Stimulated activated naive CD8-positive, alpha-beta T cell treated with anti-CD3 and anti-CD28 coated beads, Interleukin-15, amount 100 ng/mL, for 72 hours (primary cell): ENCODE measurements around the gene TBXAS1.

Source experiments
- ATAC-seq: fragments of 150-1000 bp; cut with Tn5 transposase; 2 replicates; pipeline ENCODE4 v1.10.0; 2021; ENCODE audit warnings: mild to moderate bottlenecking, moderate library complexity
- DNase-seq, 2 donors: peaks; one replicate each; pipeline ENCODE4 v3.0.0; 2021 to 2022
- H3K27ac Mint-ChIP-seq, 2 donors: one replicate each; pipeline ENCODE4 v1.8.0; 2022; ENCODE audit warnings: mild to moderate bottlenecking in 2 of 2, mixed read lengths in 2 of 2, moderate library complexity in 2 of 2
- H3K27me3 Mint-ChIP-seq: one replicate; pipeline ENCODE4 v1.8.0; 2022; ENCODE audit warnings: mixed read lengths
- H3K4me1 Mint-ChIP-seq: one replicate; pipeline ENCODE4 v1.8.0; 2022; ENCODE audit warnings: mild to moderate bottlenecking, mixed read lengths
- H3K4me3 Mint-ChIP-seq, 2 donors: one replicate each; pipeline ENCODE4 v1.8.0; 2022; ENCODE audit warnings: mild to moderate bottlenecking in 2 of 2, mixed read lengths in 2 of 2, moderate library complexity in 1 of 2
- H3K9me3 Mint-ChIP-seq, 2 donors: one replicate each; pipeline ENCODE4 v1.8.0; 2022; ENCODE audit warnings: mixed read lengths in 2 of 2

TBXAS1 gene

DNA sequence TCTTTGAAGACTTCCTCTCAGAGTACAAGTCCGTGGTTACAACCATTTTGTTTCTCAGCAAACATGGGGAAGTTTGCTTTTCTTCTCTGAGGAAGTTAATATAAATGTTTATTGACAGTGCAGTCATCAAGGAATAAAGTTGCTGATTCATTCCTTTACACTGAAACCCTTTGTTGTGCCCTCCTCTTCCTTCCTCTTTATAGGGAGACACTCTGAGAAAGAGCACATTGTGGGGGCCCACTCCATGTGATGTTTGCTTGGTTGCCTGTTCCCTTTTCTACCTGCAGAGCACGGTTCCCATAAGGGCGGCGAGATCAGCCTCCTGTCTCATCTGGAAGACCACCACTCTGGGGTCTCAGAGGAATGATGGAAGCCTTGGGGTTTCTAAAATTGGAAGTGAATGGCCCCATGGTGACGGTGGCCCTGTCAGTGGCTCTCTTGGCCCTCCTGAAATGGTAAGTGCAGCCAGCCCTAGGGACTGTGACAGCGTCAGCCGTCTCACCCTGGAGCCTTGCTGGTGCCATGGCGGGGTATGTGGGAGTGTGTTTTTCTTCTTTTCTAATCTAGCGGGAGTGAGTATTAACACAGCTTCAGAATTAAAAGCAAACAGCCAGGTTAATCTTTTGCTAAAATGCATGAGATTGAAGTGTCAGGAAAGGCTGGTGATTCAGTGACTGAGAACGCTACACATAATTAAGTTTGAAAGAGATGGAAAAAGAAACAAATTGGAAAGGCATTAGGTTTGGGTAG lies at the start of gene TBXAS1:
Gene TBXAS1 (plus strand): TSS at position 240 of the 750 bp plus-strand sequence. CDS start 127 bp downstream, at position 367.
- Mint-ChIP-seq H3K4me1 (peaks cover 20% of the 10 kb centered on the region), H3K9me3 (peaks cover 7 to 15% of the 10 kb centered on the region in 2 donors), H3K4me3 (peak within 1 kb of the TSS; percentile 30 to 61), H3K27me3 (peaks cover 19% of the 10 kb centered on the region), H3K27ac (peak within 1 kb of the TSS; percentile 0 to 71)
- peak; percentile 37 for ATAC-seq
- DNase-seq: no peak

DNA sequence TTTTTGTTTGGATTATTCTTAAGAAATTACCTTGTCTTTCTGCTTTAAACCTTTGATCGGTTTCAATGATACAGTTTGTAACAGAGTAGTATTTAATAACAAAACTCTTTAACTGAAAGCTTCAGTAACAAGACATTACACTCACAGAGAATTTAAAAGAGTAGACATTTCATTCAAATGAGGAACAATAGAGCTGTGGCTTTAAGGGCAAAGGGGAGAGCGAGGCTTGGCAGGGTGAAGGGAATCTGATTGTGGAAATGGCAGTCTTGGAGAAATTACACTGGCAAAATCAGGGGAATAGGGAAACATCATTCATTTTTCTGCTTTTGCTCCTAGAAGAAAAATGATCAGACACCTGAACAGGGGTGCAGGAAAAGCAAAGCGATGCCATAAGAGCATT lies 46.1 kb upstream of the TBXAS1 start:
- peaks cover 22% of the 10 kb centered on the region for H3K27me3 Mint-ChIP-seq
- H3K9me3 Mint-ChIP-seq: no peaks in the 10 kb centered on the region
- no peak overlapping the region for H3K27ac Mint-ChIP-seq
- H3K4me1 Mint-ChIP-seq: peaks cover 14% of the 10 kb centered on the region
- no peak for ATAC-seq
- H3K4me3 Mint-ChIP-seq: no peak overlapping the region
- DNase-seq: no peak

DNA sequence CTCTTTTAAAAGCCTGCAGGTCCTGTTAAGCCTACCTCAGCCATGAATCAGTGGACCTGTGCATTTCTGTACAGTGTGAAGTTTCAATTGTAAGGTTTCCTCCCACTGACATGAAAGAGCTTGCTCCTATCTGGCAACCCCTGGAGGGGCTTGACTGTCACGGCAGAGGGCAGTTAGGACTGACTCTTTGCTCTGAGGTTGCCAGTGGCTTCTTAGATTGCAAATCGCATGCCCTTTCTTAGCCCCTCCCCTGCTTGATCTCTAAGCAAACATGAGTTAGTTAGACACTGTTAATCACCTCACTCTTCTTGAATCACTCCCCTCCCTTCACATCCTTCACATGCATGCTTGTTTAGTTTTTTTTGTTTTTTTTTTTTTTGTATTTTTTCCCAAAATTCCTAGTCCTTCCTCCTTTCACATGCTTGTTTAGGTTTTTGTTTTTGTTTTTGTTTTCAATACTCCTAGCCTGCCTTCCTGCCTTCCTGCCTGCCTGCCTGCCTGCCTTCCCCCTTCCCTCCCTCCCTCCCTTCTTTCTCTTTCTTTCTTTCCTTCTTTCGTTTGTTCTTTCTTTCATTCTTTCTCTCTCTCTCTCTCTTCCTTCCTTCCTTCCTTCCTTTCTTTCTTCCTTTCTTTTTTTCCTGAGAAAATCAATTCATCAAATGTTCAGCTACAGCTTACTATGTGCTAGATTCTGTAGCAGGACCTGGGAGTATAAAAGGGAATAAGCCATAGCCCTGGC lies 45.2 kb upstream of the TBXAS1 start:
- H3K27me3 Mint-ChIP-seq: peaks cover 22% of the 10 kb centered on the region
- no peak for DNase-seq
- no peaks in the 10 kb centered on the region for H3K9me3 Mint-ChIP-seq
- no peak overlapping the region for H3K4me3 Mint-ChIP-seq
- H3K27ac Mint-ChIP-seq: no peak overlapping the region
- H3K4me1 Mint-ChIP-seq: peaks cover 6% of the 10 kb centered on the region
- peak; percentile 54 for ATAC-seq

DNA sequence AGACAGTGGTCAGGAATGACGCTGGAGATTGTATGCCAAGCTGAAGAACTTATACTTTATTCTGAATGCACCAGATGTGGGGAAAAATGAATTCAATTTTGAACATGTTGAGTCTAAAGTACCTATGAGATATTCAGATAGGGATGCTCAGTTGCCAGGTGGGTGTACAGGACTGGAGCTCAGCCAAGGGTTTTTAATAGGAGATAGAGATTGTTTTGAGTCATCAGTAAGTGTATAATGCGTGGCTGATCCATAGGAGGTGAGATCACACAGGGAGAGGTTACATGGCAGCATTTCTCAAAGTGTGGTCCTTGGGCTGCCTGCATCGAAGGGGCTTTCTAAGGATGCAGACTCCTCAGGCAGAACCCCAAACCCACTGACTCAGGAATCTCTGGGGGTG lies 44.4 kb upstream of the TBXAS1 start:
- H3K27me3 Mint-ChIP-seq: peaks cover 14% of the 10 kb centered on the region
- ATAC-seq: peak; percentile 26
- no peaks in the 10 kb centered on the region for H3K9me3 Mint-ChIP-seq

DNA sequence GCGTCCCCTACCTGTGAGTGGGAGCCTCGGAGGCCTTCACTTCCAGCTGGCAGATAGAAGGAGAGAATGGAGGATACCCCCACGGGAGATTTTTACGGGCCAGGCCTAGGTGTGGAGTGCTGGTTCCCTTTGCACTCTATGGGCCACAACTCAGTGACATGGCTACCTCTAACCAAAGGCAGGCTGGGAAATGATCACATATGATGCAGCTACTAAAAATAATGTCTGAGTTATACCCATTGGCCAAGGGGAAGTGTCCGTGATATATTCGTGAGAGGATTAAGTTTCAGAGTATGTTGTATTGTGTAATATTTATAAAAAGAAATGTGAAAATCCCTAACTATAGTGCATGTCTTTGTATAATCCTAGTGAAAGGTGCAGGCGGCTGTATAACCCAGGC lies 37.7 kb upstream of the TBXAS1 start:
- ATAC-seq (no peak), DNase-seq (no peak)
- Mint-ChIP-seq H3K4me3 (no peak overlapping the region), H3K9me3 (peaks cover 0 to 8% of the 10 kb centered on the region in 2 donors), H3K4me1 (no peaks in the 10 kb centered on the region), H3K27ac (no peak overlapping the region), H3K27me3 (no peaks in the 10 kb centered on the region)

More for the DNA sequence above, 44.4 kb upstream of the TBXAS1 start:
- Mint-ChIP-seq H3K4me3 (no peak overlapping the region), H3K27ac (no peak overlapping the region), H3K4me1 (no peaks in the 10 kb centered on the region)
- no peak for DNase-seq

DNA sequence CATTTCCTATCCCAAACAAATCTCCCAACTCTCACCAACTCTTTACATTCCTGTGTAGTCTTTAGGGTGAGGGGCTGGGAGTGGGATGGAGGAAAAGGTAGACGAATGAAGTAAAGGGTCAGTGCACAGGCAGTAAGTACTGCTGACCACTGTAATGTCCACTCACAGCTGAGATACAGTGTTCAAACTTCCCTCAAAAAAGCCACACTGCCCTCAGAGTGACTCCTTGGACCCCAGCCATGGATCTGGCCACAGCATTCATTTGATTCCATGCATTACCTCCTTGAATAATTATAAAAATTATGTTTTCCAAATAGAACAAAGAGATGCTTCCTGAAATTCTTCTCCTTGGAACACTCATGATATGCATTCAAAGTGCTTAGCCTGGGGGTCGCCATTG lies 31.5 kb upstream of the TBXAS1 start:
- H3K27ac Mint-ChIP-seq: no peak overlapping the region
- H3K4me3 Mint-ChIP-seq: no peak overlapping the region
- H3K27me3 Mint-ChIP-seq: no peaks in the 10 kb centered on the region
- ATAC-seq (no peak), DNase-seq (no peak)
- H3K9me3 Mint-ChIP-seq: peaks cover 3 to 12% of the 10 kb centered on the region in 2 donors
- H3K4me1 Mint-ChIP-seq: peaks cover 7% of the 10 kb centered on the region

DNA sequence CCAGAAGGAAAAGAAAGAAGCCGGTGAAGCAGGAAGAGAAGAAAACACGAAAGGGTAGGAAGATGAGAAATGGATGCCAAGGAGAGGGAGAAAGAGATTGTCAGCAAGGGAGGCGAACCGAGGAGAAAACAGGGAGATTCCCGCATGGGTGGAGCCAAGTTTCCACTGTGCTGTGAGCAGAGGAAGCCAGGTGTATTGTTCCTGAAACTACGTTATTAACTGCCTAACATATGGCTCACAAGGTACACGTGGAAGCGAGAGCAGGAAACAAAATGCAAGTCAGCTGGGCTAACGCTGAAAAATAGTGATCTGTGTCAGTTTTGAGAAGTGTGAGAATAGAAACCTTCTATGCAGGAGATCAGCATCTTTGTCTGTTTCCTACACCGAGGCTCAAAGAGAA lies 30.8 kb upstream of the TBXAS1 start:
- peaks cover 7% of the 10 kb centered on the region for H3K4me1 Mint-ChIP-seq
- peak overlapping the region in 1 of 2 donors; percentile 42 for H3K27ac Mint-ChIP-seq
- no peak for ATAC-seq

DNA sequence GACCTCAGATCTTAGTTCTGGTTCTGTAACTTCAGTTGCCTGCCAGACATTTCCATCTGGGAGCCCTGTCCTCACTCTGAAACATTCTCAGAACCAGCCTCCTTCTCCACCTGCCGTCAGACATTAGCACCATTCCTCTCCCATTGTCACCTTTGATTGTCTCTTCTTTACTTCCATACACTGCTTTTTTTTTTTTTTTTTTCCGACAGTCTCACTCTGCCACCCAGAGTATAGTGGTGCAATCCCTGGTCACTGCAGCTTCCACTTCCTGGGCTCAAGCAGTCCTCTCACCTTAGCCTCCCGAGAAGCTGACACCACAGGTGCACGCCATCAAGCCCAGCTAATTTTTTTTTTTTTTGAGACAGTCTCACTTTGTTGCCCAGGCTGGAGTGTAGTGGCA lies 30.2 kb upstream of the TBXAS1 start:
- Mint-ChIP-seq H3K4me1 (peaks cover 7% of the 10 kb centered on the region), H3K27ac (no peak overlapping the region), H3K4me3 (no peak overlapping the region), H3K27me3 (no peaks in the 10 kb centered on the region), H3K9me3 (peaks cover 9 to 20% of the 10 kb centered on the region in 2 donors)
- DNase-seq: no peak
- ATAC-seq: no peak

More for the DNA sequence above, 30.8 kb upstream of the TBXAS1 start:
- DNase-seq: no peak
- no peaks in the 10 kb centered on the region for H3K27me3 Mint-ChIP-seq
- H3K4me3 Mint-ChIP-seq: peak overlapping the region in 1 of 2 donors; percentile 11
- peaks cover 9 to 18% of the 10 kb centered on the region in 2 donors for H3K9me3 Mint-ChIP-seq

DNA sequence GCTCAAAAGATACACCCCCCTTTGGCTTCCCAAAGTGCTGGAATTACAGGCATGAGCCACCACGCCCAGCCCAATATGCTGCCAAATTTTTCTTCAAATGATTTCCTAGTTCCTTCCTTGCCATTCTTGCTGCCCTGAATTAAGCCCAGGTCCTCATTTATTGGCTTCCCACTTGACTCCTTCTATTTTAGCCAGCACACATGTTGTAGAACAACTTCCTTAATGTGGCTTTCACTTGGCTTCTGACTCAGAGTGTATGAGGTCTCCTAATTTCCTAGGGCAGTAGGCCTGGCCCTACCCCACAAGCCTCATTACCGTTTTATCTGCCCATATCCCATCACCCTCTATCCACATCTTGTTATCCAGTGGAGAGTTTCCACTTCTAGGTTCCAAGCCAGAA lies 29.5 kb upstream of the TBXAS1 start:
- no peak overlapping the region for H3K4me3 Mint-ChIP-seq
- ATAC-seq (no peak), DNase-seq (no peak)
- peaks cover 7% of the 10 kb centered on the region for H3K4me1 Mint-ChIP-seq
- peaks cover 10 to 25% of the 10 kb centered on the region in 2 donors for H3K9me3 Mint-ChIP-seq
- H3K27ac Mint-ChIP-seq: peak overlapping the region in 1 of 2 donors; percentile 49
- no peaks in the 10 kb centered on the region for H3K27me3 Mint-ChIP-seq

DNA sequence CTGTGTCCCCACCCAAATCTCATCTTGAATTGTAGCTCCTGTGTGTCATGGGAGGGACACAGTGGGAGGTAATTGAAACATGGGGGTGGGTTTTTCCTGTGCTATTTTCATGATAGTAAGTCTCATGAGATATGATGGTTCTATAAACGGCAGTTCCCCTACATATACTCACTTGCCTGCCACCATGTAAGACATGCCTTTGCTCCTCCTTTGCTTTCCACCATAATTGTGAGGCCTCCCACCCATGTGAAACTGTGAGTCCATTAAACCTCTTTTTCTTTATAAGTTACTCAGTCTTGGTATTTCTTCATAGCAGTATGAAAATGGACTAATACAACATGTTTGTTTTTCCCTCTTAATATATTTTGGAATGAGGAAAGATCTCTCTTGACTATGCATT lies 24.5 kb upstream of the TBXAS1 start:
- no peak overlapping the region for H3K27ac Mint-ChIP-seq
- H3K4me3 Mint-ChIP-seq: no peak overlapping the region
- peaks cover 14 to 21% of the 10 kb centered on the region in 2 donors for H3K9me3 Mint-ChIP-seq
- no peaks in the 10 kb centered on the region for H3K4me1 Mint-ChIP-seq
- ATAC-seq (no peak), DNase-seq (no peak)
- no peaks in the 10 kb centered on the region for H3K27me3 Mint-ChIP-seq

DNA sequence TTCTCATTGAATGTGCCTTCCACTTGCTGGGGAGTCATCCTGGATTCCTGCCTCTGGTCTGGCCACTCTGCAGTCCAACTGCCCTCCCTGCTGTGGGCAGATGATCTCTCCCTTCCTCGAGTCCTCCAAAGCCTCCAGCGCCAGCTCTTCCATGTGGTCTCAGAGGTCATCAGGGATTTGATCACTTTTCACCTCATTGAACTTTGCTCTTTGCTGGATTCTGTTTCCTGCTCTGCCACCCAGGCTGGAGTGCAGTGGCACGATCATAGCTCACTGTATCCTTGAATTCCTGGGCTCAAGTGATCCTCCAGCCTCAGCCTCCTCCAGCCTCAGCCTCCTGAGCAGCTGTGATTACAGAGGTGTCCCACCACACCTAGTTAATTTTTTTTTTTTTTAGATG lies 22.1 kb upstream of the TBXAS1 start:
- H3K4me1 Mint-ChIP-seq: no peaks in the 10 kb centered on the region
- no peaks in the 10 kb centered on the region for H3K27me3 Mint-ChIP-seq
- no peak for ATAC-seq

DNA sequence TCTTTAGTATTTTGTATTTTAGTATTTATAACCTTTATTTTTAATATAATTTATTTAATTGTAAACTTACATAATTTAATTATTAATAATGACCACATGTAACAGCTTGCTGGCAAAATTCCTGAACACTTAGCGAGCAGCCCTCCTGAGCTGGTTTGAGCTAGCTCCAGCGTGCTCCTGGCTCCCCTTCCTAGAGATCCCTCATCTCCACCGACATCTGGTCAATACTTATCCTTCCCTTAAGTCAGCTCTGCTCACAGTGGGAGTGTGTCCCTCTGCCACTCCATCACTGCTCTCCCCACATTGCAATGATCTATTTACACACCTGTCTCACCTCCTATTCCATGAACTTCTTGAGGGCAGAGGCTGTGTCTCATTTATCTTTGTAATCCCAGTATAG lies 20.6 kb upstream of the TBXAS1 start:
- Mint-ChIP-seq H3K27ac (peak overlapping the region in 1 of 2 donors; percentile 9), H3K9me3 (peaks cover 5 to 9% of the 10 kb centered on the region in 2 donors), H3K27me3 (no peaks in the 10 kb centered on the region), H3K4me1 (no peaks in the 10 kb centered on the region), H3K4me3 (no peak overlapping the region)
- no peak for DNase-seq
- ATAC-seq: no peak

More for the DNA sequence above, 22.1 kb upstream of the TBXAS1 start:
- Mint-ChIP-seq H3K9me3 (peaks cover 14 to 21% of the 10 kb centered on the region in 2 donors), H3K27ac (no peak overlapping the region), H3K4me3 (no peak overlapping the region)
- no peak for DNase-seq

DNA sequence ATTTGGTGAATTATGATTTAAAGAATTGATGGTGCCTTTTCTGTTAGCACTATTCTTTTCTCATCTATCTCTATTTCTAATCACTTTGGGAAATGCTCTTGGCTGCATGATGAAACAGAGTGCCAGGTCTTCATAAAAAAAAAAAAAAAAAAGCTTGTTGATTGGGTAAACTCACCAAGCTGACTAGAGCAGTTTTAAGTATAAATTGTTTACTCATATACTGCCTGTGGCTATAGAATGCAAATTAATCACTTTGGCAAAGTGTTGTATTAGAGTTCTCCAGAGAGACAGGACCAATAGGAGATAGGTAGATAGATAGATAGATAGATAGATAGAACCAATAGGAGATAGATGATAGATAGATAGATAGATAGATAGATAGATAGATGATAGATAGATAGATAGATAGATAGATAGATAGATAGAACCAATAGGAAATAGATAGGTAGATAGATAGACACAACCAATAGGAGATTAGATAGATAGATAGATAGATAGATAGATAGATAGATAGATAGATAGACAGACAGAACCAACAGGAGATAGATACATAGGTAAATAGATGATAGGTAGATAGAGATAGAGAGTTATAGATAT lies 20.1 kb upstream of the TBXAS1 start:
- Mint-ChIP-seq H3K4me1 (peaks cover 4% of the 10 kb centered on the region), H3K9me3 (peaks cover 5 to 9% of the 10 kb centered on the region in 2 donors), H3K4me3 (no peak overlapping the region), H3K27ac (no peak overlapping the region), H3K27me3 (no peaks in the 10 kb centered on the region)
- ATAC-seq (no peak), DNase-seq (no peak)

DNA sequence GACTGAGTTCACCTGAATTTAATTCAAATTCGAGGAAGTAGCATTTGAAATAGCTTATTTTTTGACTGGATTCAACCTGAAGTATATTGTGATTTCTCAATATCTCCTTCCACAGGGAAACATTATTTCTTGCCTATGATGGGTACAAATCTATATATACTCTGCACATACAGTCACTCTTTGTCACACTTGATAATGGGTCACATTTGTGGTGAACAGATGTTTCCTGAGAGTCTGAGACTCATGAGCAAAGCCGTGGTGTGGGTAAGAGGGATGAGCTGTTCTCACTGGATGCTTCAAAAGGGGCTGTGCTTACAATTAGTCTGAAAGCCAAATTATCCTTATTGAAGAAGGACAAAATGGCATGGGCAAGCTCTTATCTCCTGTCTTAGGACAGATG lies 18.0 kb upstream of the TBXAS1 start:
- H3K4me1 Mint-ChIP-seq: peaks cover 6% of the 10 kb centered on the region
- H3K4me3 Mint-ChIP-seq: no peak overlapping the region
- no peaks in the 10 kb centered on the region for H3K27me3 Mint-ChIP-seq
- no peak overlapping the region for H3K27ac Mint-ChIP-seq
- ATAC-seq: no peak
- H3K9me3 Mint-ChIP-seq: peaks cover 2 to 11% of the 10 kb centered on the region in 2 donors
- no peak for DNase-seq

DNA sequence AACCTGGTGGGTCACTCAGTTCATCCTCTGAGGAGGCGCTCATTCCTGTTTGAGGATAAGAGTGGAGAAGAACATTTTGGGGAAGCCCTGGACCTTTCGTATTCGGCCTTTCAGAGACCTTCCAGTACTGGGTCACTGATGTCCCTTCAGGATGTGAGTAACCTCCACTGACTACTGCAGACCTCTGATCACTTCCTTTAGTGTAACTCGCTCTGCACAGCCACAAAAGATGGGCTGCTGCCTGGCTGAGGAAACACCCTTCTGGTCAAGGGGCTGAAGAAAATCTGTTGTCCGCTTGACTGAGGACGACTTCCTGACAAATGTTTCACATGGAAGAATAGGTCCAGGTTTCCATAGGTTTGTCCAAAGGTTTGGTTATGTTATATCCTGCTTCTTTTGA lies 15.9 kb upstream of the TBXAS1 start:
- ATAC-seq: no peak
- DNase-seq: no peak
- Mint-ChIP-seq H3K9me3 (peaks cover 4 to 21% of the 10 kb centered on the region in 2 donors), H3K27ac (no peak overlapping the region), H3K4me3 (no peak overlapping the region), H3K4me1 (peaks cover 6% of the 10 kb centered on the region), H3K27me3 (no peaks in the 10 kb centered on the region)

DNA sequence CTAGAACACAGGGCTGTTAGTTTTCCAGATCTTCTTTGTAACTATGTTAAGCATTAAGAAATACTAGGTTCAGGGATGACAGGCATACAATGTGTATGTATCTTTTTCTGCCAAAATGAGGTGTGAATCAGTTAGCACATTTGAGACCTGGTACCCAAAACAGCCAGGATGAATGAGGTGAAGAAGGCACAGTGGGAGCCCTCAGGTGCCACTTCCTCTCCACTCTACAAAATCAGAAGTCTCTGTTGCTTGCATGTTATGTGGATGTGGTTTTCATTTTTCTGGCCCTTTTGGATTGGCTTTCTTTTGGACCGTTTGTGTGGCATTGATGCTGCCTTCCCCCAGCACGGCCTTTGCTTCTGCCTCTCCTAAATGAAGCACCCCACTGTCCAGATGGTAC lies 15.4 kb upstream of the TBXAS1 start:
- H3K4me3 Mint-ChIP-seq: no peak overlapping the region

More for the DNA sequence above, 15.4 kb upstream of the TBXAS1 start:
- peak; percentile 62 for ATAC-seq
- DNase-seq: no peak
- peaks cover 4 to 21% of the 10 kb centered on the region in 2 donors for H3K9me3 Mint-ChIP-seq
- no peak overlapping the region for H3K27ac Mint-ChIP-seq
- no peaks in the 10 kb centered on the region for H3K27me3 Mint-ChIP-seq
- H3K4me1 Mint-ChIP-seq: peaks cover 6% of the 10 kb centered on the region
